22Rv1 (cell line): ENCODE results near the gene ADO.
A peak's percentile ranks its signal among the peaks of the same experiment; 100 is the strongest.

Experiments
- H3K27ac ChIP-seq: fragments of 450-650 bp; 2 replicates; pipeline ENCODE4 v1.5.1; 2017
- ZFX ChIP-seq: fragments of 450-650 bp; IDR thresholded peaks from 2 replicates; pipeline ENCODE4 v1.6.1; 2017; ENCODE audit warnings: antibody characterized with exemption, borderline replicate concordance
- TF ChIP-seq, protein P1 (sequence below): fragments of 450-650 bp; IDR thresholded peaks from 2 replicates; pipeline ENCODE4 v1.5.1; 2017; ENCODE audit warnings: mild to moderate bottlenecking

The ADO gene

DNA sequence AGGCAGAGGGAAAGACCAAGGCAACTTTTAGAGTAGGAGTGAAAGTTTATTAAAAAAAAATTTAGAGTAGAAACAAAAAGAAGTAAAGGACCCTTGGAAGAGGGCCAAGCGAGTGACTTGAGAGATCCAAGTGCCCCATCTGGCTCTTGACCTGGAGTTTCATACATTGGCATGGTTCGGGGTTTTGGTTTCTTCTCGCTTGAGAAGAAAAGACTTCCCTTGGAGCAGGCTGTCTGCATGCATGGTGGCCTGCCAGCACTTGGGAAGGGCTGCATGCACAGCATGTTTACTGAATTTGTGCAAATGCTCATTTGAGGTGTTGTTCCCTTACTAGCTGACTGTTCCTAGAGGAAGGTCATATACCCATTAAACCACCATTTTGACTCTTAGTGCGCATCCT, 8.8 kb upstream of the ADO start:
- H3K27ac ChIP-seq = no peak overlapping the region
- TF ChIP-seq ZFX = no peak

DNA sequence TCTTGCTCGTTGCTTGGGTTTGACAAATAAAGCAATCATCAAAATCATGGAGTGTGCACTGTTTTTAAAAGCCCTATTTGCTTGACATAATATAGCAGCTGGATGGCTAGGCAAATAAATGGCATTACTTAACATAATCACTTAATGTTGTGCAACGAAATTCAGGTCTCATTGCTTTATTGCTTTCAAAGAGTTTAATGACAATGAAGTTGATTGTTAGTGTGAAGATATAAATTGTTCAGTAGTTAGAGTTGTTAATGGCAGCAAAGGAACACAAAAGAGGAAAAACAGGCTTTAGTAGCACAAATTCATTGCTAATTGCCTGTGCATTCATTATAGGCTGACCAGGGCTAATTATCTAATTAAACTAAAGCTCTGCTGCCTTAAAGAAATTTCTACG, 7.6 kb upstream of the ADO start:
- no peak overlapping the region for H3K27ac ChIP-seq
- no peak for TF ChIP-seq ZFX
- TF ChIP-seq, protein P1, sequence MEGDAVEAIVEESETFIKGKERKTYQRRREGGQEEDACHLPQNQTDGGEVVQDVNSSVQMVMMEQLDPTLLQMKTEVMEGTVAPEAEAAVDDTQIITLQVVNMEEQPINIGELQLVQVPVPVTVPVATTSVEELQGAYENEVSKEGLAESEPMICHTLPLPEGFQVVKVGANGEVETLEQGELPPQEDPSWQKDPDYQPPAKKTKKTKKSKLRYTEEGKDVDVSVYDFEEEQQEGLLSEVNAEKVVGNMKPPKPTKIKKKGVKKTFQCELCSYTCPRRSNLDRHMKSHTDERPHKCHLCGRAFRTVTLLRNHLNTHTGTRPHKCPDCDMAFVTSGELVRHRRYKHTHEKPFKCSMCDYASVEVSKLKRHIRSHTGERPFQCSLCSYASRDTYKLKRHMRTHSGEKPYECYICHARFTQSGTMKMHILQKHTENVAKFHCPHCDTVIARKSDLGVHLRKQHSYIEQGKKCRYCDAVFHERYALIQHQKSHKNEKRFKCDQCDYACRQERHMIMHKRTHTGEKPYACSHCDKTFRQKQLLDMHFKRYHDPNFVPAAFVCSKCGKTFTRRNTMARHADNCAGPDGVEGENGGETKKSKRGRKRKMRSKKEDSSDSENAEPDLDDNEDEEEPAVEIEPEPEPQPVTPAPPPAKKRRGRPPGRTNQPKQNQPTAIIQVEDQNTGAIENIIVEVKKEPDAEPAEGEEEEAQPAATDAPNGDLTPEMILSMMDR = no peak

DNA sequence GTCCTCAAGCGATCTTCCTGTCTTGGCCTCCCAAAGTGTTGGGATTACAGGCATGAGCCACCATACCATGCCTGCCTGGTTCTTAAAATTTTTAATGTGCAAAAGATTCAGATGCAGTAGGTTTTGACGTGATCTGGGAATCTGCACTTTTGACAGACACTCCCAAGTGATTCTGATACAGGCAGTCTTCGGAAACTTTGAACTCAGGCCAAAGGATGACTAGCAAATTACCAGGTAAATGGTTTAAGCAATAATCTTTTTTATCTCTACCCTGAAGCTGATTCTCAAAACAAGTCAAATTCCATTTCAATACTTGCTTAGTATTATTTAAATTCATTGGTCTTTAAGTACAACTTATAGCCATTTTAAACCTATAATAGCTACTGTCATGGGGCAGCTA, 2.6 kb upstream of the ADO start:
- no peak overlapping the region for H3K27ac ChIP-seq
- TF ChIP-seq, protein P1 = no peak
- TF ChIP-seq ZFX = no peak

DNA sequence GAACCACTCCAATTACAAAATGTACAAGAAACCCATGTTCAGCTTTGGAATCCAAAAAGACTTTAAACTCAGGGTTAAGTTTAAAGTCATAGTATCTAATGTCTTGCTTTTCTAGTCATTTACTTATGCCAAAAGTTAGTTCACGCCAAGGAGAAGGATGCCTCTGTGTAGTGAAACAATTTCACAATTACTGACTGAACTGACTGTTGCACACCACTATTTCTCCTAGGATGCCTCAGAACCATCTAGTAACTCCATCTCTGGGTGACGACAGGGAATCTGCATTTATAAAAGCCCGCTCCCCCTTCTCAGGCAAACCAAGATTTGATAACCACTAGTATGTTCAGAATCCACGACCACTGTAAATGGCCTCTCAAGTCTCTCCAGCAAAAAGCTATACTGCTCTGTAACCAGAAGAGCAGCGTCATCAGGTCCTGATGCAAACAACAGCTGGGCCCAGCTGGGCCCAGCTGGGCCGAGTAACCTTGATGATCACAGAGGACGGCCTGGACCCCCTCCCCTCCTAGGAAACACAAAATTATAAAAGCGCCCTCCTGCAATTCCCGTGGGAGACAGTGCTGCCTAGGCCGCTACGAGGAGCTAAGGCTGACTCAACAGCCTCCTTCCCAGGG, 680 bp upstream of the ADO start:
- TF ChIP-seq, protein P1 = no peak
- no peak for TF ChIP-seq ZFX
- peak overlapping the region; percentile 83 for H3K27ac ChIP-seq

DNA sequence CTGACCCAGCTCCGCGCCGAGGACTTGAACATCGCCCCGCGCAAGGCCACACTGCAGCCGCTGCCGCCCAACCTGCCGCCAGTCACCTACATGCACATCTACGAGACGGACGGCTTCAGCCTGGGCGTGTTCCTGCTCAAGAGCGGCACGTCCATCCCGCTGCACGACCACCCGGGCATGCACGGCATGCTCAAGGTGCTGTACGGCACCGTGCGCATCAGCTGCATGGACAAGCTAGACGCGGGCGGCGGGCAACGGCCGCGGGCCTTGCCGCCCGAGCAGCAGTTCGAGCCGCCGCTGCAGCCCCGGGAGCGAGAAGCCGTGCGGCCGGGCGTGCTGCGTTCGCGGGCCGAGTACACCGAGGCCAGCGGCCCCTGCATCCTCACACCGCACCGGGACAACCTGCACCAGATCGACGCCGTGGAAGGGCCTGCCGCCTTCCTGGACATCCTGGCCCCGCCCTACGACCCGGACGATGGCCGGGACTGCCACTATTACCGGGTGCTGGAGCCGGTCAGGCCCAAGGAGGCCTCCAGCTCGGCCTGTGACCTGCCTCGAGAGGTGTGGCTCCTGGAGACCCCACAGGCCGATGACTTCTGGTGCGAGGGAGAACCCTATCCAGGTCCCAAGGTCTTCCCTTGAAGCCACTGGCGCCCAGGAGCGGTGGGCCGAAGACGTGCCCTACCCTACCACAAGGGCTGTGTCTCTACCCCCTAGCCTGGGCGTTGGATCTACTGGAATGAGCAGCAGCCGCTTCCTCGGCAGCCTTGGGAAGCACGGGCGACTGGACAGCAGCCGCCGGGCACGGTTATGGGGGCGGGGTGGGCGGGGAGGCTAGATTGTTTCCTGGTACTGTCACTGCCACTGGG, 945 bp downstream of the ADO start:
- no peak for TF ChIP-seq ZFX
- TF ChIP-seq, protein P1 = no peak
- H3K27ac ChIP-seq = peak overlapping the region; percentile 83

DNA sequence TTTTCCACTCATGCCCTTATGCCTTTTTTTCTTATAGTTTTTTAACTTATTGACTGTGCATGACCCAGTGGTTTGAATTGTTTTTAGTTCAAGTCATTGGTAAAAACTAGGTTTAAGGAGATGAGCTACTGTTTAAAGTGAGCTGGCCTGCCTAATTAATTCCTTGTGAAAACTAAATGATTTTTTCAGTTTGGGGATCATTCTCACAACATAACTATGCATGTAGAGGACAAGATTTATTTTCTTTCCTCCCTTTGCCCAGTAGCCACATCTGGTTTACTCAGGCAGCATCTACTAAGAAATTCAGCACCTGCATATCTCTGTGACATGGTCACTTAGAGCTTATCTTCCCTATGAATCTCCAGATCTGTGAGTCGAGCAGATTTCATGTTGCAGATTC, 1.7 kb downstream of the ADO start:
- TF ChIP-seq ZFX = no peak
- TF ChIP-seq, protein P1 = no peak
- no peak overlapping the region for H3K27ac ChIP-seq

DNA sequence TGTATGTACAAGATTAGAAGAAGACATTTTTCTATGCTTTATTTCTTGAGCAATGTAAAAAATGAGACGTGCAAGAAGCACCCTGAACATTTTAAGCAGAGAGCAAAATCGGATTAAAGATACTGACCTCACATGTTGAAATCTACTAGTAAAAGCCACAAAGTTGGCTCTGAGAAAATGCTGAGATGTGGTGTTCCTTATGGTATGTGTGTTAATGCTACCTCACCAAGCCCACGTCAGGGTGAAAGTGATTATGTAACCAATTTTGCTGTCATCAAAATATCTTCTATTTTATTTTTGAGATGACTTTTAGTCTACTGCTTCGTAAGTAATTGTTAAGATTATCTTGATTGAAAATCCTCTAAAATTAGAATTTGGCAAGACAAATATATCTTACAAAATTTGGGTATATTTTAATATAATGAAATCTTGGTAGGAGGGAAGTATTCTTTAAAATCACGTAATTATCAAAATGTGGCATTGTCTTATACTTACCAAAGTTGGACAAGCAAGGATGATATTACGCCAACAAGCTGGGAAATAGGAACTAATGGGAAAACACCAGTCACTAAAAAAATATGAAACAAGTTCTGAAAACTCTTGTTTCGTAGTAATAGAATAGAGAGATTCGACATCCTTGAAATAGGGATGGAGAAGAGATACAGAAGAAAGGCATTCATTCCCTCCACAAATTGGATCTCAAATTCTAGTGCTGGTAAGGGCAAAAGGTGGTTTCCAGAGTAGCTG, 5.8 kb downstream of the ADO start:
- no peak overlapping the region for H3K27ac ChIP-seq
- TF ChIP-seq, protein P1 = no peak
- no peak for TF ChIP-seq ZFX
